Neural cell (in vitro differentiated cells): ENCODE results near the gene PBX3.

Experiments used
- EZH2 ChIP-seq: fragments of 200-600, 300-800 bp; shearing (Covaris generic), sonication (generic); IDR thresholded peaks from 2 replicates; pipeline ENCODE4 v1.6.1; 2014; ENCODE audit warnings: antibody characterized with exemption, low read length, borderline replicate concordance, mild to moderate bottlenecking; ENCODE audit not compliant: insufficient read depth, poor library complexity, severe bottlenecking
- POLR2AphosphoS5 ChIP-seq: IDR thresholded peaks from 2 replicates; pipeline ENCODE4 v1.6.1; 2012
- RAD21 ChIP-seq: fragments of 450-650 bp; conservative IDR thresholded peaks from 2 replicates; pipeline ENCODE4 v1.6.1; 2014; ENCODE audit warnings: antibody characterized with exemption, mild to moderate bottlenecking, moderate library complexity
- TF ChIP-seq, protein P1 (sequence below): fragments of 450-650 bp; IDR thresholded peaks from 2 replicates; pipeline ENCODE4 v1.5.1; 2014; ENCODE audit warnings: antibody characterized with exemption, mild to moderate bottlenecking, moderate library complexity; ENCODE audit not compliant: poor library complexity, severe bottlenecking

DNA sequence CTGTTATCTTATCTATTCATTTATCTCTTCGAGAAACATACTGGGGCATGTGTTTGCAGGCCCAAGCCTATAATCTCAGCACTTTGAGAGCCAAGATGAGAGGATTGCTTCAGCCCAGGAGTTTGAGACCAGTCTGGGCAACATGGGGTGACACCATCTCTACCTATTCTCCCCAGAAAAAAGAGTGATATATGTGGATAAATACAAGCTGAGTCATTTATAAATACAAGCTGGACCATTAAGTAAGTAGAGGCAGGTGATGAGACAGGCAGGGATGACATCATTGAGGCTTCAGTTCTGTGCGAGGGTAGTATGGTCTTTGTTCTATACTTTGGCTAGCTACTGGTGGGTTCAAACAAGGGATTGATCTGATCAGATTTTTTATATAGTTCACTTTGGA, 25.6 kb downstream of the PBX3 start:
- TF ChIP-seq, protein P1, sequence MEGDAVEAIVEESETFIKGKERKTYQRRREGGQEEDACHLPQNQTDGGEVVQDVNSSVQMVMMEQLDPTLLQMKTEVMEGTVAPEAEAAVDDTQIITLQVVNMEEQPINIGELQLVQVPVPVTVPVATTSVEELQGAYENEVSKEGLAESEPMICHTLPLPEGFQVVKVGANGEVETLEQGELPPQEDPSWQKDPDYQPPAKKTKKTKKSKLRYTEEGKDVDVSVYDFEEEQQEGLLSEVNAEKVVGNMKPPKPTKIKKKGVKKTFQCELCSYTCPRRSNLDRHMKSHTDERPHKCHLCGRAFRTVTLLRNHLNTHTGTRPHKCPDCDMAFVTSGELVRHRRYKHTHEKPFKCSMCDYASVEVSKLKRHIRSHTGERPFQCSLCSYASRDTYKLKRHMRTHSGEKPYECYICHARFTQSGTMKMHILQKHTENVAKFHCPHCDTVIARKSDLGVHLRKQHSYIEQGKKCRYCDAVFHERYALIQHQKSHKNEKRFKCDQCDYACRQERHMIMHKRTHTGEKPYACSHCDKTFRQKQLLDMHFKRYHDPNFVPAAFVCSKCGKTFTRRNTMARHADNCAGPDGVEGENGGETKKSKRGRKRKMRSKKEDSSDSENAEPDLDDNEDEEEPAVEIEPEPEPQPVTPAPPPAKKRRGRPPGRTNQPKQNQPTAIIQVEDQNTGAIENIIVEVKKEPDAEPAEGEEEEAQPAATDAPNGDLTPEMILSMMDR = no peak
- TF ChIP-seq RAD21 (no peak), POLR2AphosphoS5 (no peak), EZH2 (no peak)
